ENCODE measurements around the gene SLC25A30. TPM values are rescaled to one million over a fixed set of nuclear protein-coding genes. Genes with fewer than 3 reads are reported as not detected.

SLC25A30 gene
- total and polyA plus RNA-seq, 9 of the 15 experiments (the other 6 are each of a cell fraction or from before 2014, with no cell fraction given): 1.1 to 11.1 (median 5.6) TPM

GRCh38 chr13:45361596-45362206 is 56.5 kb downstream of the SLC25A30 start (continued):
- TF ChIP-seq ZBTB2 (IDR thresholded peaks at IDR 0.05): no peak
- TF ChIP-seq ATF3 (IDR thresholded peaks at IDR 0.05): peak; percentile 92
- TF ChIP-seq ATF3 (CRISPR knock-in tag; conservative IDR thresholded peaks at IDR 0.05): no peak
- no peak for TF ChIP-seq ZNF764 (CRISPR knock-in tag; IDR thresholded peaks at IDR 0.05; ENCODE audit: low read depth)
- no peak for TF ChIP-seq HSF4 (CRISPR knock-in tag; IDR thresholded peaks at IDR 0.05; ENCODE audit: borderline replicate concordance)
- no peak for TF ChIP-seq ZNF174 (CRISPR knock-in tag; IDR thresholded peaks at IDR 0.05)
- TF ChIP-seq FOXK1 (CRISPR knock-in tag; IDR thresholded peaks at IDR 0.05; ENCODE audit: borderline replicate concordance): no peak
- TF ChIP-seq MXI1 (IDR thresholded peaks at IDR 0.05; ENCODE audit: low read depth, low read length): no peak
- TF ChIP-seq, protein P1, sequence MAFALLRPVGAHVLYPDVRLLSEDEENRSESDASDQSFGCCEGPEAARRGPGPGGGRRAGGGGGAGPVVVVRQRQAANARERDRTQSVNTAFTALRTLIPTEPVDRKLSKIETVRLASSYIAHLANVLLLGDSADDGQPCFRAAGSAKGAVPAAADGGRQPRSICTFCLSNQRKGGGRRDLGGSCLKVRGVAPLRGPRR (CRISPR knock-in tag; IDR thresholded peaks at IDR 0.05): no peak
- TF ChIP-seq SRSF1 (IDR thresholded peaks at IDR 0.05; ENCODE audit: low read depth, low read length): no peak
- TF ChIP-seq, protein P2, sequence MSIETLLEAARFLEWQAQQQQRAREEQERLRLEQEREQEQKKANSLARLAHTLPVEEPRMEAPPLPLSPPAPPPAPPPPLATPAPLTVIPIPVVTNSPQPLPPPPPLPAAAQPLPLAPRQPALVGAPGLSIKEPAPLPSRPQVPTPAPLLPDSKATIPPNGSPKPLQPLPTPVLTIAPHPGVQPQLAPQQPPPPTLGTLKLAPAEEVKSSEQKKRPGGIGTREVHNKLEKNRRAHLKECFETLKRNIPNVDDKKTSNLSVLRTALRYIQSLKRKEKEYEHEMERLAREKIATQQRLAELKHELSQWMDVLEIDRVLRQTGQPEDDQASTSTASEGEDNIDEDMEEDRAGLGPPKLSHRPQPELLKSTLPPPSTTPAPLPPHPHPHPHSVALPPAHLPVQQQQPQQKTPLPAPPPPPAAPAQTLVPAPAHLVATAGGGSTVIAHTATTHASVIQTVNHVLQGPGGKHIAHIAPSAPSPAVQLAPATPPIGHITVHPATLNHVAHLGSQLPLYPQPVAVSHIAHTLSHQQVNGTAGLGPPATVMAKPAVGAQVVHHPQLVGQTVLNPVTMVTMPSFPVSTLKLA (conservative IDR thresholded peaks at IDR 0.05): 0 out of 4 replicates have a peak, but pooled peaks of 1 of the 2 experiments have one; percentile 22
- TF ChIP-seq ZNF324 (CRISPR knock-in tag; IDR thresholded peaks at IDR 0.05): no peak
- TF ChIP-seq JUN (IDR thresholded peaks at IDR 0.05; ENCODE audit: borderline replicate concordance, low read depth, low read length): peak; percentile 51; the same call in 1 of the 2 replicates
- no peak for TF ChIP-seq JUN (CRISPR knock-in tag; IDR thresholded peaks at IDR 0.05; ENCODE audit: borderline replicate concordance)
- TF ChIP-seq ARID3A (IDR thresholded peaks at IDR 0.05; ENCODE audit: borderline replicate concordance, low read depth, low read length): no peak
- peak in 1 of 2 experiments; percentile 26; a peak in 1 of 4 replicates for TF ChIP-seq NRF1 (conservative IDR thresholded peaks at IDR 0.05 in 1 of 2, IDR thresholded peaks at IDR 0.05 in 1 of 2)
- TF ChIP-seq POLR2B (IDR thresholded peaks at IDR 0.05; ENCODE audit: low read depth, partially characterized antibody): peak; percentile 50
- TF ChIP-seq, protein P3, sequence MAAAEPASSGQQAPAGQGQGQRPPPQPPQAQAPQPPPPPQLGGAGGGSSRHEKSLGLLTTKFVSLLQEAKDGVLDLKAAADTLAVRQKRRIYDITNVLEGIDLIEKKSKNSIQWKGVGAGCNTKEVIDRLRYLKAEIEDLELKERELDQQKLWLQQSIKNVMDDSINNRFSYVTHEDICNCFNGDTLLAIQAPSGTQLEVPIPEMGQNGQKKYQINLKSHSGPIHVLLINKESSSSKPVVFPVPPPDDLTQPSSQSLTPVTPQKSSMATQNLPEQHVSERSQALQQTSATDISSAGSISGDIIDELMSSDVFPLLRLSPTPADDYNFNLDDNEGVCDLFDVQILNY (CRISPR knock-in tag; IDR thresholded peaks at IDR 0.05): no peak
- peak; percentile 61; the same call in 1 of the 2 replicates for TF ChIP-seq DPF2 (IDR thresholded peaks at IDR 0.05)
- no peak for TF ChIP-seq POU5F1 (IDR thresholded peaks at IDR 0.05; ENCODE audit: borderline replicate concordance, low read depth, low read length, partially characterized antibody)
- TF ChIP-seq SMARCE1 (IDR thresholded peaks at IDR 0.05): 0 out of 2 replicates have a peak, but pooled peaks have one; percentile 21

Measured in K562 (cell line).